Ramos (cell line): ENCODE results near the gene NPEPL1.

Experiments used
- in situ Hi-C: fragments of 300-500 bp; cut with MboI; formaldehyde crosslinking; loops from one replicate; pipeline ENCODE4 v1.14.3; 2022; ENCODE audit warnings: low sequenced_read_pairs; ENCODE audit not compliant: unreplicated experiment

NPEPL1 gene

DNA sequence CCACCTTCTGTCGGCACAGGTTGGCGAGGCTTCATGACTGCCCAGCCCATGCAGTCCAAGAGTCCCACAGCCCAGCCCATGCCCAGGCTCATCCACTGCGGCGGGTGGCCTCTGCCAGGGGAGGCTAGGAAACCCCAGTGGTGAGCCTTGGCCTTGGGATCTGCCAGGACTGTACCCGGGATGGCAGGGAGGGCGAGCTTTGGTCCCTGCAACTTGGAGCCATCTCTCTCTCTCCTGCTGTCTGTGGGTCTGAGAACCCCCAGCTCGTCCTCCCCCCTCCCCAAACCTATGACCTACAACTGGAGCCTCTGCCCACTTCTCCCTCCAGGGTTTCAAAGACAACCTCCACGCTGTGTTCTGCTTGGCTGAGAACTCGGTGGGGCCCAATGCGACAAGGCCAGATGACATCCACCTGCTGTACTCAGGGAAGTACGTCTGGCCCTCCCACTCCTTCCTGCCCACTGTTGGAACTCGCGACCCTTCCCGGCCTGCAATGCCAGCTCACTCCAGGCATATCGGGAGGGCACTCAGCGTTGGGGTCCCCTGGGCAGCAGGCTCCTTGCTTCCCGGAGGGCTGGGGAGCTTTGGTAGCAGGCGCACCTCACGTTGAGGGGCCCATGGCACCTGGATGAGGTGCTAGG, 19.7 kb downstream of the NPEPL1 start:
- in situ Hi-C loops, result no loop called here

DNA sequence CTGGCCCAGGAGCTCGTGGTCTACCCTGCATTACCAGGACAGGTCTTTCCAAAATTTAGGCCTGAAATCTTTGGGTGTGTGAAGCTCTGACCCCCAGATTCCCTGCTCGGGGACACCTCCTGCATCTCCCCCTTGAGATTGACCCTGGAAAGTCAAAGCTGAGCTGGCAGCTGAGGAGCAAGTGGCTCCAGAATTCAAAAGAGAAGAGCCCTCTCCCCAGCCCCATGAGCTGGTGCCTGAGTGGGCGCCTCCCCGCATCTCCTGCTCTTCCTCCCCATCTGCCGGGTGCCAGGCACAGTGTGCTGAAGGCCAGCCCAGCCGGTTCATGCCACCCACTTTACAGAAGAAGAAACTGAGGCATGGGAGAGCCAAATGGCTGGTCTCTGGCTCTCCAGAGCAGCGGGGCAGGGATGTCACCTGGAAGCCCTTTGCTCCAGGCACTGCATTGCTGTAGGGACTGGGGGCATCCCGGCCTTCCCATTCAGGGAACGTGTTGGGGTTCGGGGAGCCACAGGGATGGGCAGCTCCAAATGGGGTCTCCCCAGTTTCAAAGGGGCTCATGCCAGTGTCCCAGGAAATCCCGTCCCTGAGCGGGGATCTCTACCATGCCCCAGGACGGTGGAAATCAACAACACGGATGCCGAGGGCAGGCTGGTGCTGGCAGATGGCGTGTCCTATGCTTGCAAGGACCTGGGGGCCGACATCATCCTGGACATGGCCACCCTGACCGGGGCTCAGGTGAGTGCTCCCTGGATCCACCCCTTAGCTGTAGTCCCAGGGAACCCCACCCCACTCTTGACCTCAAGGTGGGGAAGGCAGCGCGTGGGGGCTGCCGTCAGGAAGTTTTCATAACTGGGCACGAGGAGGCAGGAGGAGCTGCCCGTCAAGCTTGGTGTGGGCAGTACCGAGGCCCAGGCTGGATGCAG, 20.5 kb downstream of the NPEPL1 start:
- in situ Hi-C loops, result no loop called here

DNA sequence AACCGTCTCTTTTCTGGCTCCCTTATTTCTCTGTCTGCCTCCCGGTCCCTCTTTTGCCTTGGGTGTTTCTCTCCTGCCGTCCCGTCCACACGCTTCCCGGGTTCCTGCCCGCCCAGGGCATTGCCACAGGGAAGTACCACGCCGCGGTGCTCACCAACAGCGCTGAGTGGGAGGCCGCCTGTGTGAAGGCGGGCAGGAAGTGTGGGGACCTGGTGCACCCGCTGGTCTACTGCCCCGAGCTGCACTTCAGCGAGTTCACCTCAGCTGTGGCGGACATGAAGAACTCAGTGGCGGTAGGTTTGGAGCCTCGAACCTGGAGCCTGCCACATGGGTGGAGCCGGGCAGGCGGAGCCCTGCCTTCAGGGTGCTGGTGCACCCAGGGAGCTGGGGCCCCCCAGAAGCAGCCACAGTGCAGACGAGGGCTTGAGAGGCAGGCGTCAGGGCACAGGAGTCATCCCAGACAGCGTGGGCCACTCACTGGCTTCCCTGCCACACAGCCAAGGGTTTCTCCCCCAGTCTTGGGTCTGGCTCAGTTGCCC, 21.3 kb downstream of the NPEPL1 start:
- in situ Hi-C loops, result no loop called here

DNA sequence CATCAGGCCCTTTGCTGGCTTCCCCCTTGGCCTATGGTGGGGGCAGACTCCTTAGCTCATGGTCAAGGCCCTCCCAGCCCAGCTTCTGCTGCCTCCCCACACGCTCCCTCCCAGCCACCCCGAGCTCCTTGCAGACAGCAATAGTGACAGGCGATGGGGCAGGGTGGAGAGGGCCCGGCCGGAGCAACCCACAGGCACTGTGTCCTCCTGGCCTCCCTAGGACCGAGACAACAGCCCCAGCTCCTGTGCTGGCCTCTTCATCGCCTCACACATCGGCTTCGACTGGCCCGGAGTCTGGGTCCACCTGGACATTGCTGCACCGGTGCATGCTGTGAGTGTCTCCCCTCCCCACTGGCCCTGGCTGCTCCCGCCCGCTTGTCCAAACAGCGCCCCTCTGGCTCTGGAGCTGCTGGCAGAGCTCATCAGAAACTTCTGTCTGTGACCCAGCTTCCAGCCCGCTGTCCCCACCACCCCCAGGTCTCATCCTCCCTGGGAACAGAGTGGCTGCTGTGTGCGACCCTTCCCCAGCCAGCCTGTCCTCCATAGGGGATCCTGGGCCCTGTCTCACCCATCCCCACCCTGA, 21.8 kb downstream of the NPEPL1 start:
- in situ Hi-C loops, result no loop called here

DNA sequence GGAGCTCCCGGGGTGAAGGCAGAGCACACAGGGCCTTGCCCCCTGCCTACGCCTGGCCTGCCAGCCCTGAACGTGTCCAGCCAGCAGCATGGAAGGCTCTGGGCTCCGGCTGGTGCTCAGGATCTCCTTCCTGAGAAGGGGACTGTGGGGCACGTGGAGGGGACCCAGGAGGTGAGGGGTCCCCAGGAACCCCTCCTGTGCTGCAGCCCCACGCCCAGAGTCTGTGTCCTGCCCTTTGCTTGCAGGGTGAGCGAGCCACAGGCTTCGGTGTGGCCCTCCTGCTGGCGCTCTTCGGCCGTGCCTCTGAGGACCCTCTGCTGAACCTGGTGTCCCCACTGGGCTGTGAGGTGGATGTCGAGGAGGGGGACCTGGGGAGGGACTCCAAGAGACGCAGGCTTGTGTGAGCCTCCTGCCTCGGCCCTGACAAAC, 22.3 kb downstream of the NPEPL1 start:
- in situ Hi-C loops, result no loop called here

DNA sequence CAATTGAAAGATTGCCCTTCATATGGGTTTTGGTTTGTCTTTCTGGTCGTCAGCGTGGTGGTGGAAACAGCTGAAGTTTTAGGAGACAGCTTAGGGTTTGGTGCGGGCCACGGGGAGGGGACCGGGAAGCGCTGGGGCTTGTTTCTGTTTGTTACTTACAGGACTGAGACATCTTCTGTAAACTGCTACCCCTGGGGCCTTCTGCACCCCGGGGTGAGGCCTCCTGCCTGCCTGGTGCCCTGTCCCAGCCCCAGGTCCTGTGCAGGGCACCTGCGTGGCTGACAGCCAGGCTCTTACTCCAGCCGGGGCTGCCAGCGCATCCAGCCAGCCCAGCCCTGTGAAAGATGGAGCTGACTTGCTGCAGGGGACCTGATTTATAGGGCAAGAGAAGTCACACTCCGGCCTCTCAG, 22.8 kb downstream of the NPEPL1 start:
- in situ Hi-C loops, result no loop called here

DNA sequence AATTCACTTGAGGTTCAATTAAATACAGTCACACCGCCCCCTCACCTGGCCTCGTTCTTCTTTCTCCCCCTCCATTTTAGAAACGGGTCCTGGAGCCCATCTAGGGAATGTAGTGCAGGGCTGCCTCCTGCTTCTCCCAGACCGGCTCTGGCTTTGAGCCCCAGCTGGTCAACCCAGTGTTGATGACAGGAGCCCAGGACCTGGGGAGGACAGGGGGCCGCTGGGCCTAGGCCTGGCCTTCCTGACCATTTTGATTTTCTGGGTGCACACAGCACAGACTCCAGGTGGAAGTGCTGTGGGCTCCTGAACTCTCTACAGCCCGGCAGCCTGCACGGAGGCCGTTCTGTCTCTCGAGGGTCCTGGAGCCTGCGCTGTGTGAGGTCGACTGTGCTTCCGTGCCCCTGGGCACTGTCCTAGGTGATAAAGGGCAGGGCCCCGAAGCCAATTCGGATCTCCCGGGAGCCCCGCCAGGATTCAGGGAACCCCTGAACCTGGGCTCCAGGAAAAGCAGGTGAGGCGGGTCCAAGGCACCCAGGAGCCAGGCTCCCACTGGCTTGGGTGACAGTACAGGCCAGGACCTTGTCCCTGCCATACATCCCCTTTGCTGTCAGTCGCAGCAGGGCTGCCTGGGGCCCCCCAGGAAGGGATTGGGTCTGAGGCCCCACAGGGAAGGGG, 23.3 kb downstream of the NPEPL1 start:
- in situ Hi-C loops, result no loop called here

DNA sequence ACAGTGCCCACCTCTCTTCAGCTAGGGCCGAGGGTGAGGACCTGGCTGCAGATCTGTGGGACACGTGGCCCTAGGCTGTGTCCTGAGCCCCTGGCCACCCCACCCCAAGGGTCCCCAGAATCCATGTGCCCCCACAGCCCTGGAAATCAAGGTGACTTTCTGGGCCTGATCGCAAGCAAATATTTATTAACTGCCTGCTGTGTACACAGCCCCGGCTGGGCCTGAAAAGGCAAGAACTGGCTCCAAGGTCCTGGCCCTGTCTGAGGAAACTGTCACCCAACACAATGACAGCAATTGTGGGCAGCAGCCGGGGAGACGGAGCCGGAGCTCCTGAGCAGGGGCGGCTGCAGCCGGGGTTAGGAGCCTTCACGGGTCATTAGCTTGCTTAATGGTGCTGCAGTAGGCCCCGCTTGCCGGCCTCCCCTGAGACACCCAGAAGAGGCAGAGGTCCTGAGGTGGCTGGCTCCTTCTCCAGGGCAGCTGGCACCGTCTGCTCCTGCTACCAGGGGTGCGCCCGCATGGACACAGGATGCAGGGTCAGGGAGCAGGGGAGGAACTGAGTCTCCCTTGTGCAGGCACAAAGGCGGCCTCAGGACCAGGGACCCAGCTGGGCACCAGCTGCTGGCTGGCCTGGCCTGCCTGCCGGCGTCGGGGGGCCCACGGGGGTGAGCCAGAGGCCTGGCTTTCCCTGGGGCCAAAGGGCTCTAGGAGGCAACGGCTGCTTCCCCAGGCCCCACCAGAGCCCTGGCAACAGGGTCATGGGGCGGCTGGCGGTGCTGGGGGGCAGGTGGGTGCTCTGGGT, 24.1 kb downstream of the NPEPL1 start:
- in situ Hi-C loops, result no loop called here

DNA sequence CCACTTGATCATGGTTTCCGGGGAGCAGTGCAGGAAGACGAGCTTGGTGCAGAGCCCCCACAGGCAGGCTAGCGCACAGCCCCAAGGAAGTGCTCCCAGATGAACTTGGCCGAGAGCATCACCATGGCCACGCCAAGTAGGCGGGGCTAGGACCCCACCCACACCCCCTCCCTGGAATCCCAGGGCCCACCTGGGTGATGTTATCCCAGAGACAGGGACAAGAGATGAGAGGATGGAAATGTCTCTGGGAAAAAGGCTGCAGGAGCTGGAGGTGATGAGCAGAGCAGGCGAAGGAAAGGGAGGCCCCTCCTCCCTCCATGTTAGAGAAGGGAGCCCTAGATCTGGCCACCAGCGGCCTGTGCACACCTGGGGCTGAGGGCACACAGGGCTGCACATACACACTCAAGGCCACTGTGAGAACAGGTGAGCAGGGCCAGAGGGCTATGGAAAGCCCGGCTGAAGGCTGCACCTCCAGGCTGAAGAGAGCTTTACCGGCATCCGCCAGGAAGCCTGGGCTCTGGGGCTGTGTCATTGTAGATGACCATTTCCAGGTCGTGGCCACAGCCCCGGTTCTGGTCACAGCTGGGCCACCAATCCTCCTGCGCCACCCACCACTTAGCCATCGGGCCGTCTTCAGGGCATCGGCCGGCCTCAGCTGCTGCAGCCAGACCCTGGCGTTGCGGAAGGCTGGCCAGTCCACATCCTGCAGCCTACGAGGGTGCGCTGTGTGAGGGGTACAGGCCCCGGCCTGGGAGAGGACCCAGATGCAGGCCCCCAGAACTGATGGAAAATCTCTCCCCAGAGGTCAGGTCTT, 24.9 kb downstream of the NPEPL1 start:
- in situ Hi-C loops, result no loop called here

DNA sequence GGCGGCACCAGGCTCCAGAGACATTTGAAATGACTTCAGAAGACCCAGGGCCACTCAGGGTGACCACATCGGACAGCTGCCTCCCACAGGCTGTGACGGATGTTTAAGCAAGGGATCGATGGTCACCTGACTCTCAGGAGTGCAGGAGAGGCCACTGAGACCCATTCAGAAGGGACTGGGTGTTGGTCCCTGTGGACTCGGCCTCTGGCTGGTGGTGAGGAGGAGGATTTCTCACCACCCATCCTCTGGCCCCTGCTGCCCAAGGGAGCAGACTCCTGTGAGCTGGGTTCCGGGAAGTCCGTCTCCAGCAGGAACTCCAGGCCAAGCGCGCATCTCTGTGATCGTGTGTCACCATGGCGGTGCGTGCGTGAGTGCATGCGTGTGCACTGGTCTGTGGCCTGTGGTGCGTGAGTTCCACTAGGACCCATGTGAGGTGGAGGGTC, 25.5 kb downstream of the NPEPL1 start:
- in situ Hi-C loops, result no loop called here

DNA sequence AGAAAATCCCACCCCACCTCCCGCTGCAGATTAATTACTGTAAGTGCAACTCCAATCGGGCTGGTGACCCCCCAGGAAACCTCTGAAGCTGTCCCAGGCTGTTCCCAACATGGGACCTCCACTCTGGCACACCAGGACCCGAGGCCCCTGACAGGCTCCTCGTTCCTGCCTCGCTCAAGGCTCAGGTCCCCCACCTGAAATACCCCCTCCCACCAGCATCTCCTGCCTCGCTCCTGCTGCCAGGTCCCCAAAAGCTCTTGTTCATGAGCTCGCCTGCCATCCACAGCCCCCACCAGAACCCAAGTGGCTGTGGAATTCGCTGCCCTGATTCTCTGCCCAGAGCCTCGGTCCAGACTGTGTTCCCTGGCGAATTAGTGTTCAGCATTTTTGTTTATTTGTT, 26.1 kb downstream of the NPEPL1 start:
- in situ Hi-C loops, result no loop called here

DNA sequence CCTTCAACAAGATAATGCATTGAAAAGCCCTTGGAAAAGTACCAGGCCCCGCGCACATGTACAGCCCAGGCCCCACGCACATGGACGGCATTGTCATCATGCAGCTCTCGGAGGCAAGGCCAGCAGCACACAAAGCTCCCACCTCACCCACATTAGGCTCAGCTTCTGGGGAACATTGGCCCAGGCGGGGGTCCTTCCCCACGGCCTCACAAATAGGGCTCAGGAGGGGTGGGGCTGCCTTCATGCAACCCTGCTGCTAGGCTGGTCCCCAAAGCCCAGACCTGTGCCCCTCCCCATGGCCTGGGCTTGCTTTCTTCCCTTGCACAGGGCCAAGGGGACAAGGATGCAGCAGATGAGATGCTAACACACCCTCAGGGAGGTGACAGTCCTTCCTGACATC, 26.7 kb downstream of the NPEPL1 start:
- in situ Hi-C loops, result no loop called here

DNA sequence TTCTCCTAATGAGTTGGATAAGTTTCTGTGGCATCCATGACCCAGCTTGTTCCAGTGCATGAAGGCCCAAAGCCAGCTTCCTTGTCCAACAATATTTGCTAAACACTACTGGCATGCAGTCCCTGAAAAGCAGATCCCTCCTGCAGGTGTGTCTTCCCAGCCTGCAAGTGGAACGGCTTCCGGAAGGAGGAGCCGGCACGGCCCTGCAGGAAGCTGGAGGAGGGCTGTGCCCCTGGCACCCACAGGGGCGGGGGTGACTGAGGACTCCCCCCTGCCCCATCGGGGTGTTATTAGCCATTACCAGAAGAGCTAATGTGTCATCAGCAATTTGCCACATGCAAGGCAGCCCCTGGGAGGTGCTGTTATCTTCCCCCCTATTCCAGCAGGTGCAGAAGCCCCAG, 27.4 kb downstream of the NPEPL1 start:
- in situ Hi-C loops, result no loop called here

DNA sequence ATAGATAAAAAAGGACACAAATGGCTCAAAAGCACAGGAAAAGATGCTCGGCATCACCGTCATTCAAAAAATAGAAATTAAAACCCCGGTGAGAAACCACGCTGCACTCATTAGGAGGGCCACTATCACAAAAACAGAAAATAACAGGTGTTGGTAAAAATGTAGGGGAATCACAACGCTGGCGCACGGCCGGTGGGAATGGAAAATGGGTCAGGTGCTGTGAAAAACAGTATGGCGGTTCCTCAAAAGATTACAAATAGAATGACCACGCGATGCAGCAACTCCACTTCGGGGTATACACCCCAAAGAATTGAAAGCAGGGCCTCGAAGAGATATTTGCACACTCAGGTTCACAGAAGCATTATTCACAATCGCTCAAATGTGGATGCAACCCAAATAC, 28.3 kb downstream of the NPEPL1 start:
- in situ Hi-C loops, result no loop called here

DNA sequence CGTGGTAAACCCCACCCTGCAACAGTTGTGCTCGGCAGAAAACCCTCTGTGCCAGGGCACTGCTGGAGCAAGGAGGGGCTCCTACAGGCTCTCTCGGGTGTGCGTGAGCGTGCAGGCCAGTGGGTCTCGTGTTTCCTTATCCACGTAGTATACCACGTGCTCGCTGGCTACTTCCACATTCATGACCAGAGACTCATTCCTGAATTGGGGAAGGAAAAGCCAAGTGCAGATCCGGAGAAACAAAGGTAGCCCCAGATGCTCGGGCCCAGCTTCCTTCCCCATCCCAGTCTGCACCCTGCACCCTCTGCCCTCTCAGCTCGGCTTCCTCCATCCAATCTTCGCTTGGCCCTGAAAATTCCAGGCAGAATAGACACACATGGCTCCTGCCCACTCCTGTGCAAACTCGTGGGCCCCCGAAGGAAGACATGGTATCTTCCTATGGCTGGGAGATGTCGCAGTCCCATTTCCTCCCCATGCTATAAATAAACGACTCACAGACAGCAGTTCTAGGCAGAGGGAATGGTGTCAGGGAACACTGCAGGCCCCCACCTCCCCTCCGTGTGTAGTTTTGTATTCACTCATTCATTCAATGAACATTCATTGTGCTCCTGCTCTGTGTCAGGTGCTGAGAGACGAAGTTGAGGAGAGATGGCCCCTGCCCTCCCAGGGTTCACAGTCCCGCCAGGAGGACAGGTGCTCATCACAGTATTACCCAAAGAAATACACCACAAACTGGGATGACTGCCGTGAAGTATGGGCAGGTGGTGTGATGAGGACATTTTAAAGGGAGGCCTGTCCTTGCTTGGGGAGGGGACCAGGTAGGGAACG, 29.6 kb downstream of the NPEPL1 start:
- in situ Hi-C loops, result no loop called here

DNA sequence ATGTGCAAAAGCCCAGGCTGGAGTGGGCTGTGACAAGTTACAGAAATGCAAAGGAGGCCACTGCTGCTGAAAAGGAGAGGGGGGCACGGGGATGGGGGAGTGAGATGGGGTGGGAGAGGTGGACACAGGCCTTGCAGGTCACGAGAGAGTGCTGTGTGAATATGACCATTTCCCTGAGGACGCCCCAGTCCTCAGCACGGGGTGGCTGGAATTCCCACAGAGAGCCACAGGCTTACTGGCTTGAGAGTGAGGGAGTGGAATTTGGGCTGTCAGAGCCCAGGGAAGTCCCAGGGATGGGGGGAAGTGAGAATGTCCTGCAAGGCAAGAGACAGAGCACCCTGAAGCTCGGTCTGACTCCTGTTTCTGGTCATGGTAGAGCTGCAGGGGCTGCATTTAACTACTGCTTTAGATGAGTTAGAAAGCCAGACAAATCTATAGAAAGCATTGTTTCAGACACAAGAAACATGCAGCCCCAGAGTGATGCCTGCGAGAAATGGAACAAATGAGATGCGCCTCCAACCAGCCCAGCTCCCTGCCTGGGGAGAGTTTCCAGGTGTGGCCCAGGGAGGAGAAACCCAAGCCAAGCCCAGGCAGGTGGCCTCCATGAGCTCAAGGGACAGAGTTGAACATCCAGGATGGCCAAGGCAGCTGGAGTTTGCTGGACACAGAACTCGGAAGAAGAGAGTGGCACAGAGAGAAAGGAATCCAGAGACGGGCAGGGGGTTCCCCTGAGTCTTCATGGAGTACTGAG, 30.5 kb downstream of the NPEPL1 start:
- in situ Hi-C loops, result no loop called here

DNA sequence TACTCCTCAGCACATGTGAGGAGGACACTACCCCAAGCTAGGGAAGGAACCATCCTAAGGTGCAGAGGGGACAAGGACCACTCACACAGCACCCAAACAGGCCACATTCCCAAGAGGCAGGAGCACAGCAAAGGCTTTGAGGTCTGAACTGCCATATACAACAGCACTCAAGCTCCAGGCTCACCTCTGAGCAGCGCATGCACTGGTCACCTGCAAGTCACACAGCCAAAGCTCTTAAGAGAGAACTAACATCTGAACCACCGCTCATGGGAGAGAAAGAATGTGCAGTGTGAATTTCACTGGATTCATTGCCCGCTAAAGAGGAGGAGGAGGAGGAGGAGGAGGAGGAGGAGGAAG, 31.0 kb downstream of the NPEPL1 start:
- in situ Hi-C loops, result no loop called here
